GM18868 (cell line): ENCODE results near the gene VPS11.
"Not testable (repeated sequence)": the region's sequence is repeated elsewhere in the genome, so short reads cannot be mapped to it uniquely, and the experiment has no call there.

Experiments
- ATAC-seq: cut with Tn5 transposase; IDR thresholded peaks from one replicate; pipeline ENCODE4 v1.9.1; 2021; ENCODE audit warnings: mild to moderate bottlenecking, moderate library complexity; ENCODE audit not compliant: unreplicated experiment

The VPS11 gene

GRCh38 chr11:119100994-119101758, 33.6 kb downstream of the VPS11 start:
- peak; percentile 12 for ATAC-seq

- peak; percentile 79 for ATAC-seq
These were observed 34.3 kb downstream of the VPS11 start, which contains the start of gene DPAGT1 for GRCh38 chr11:119101759-119102423. Gene DPAGT1, minus strand, starts transcription at chr11:119101853. Its CDS starts 198 bp downstream, at chr11:119101655.

GRCh38 chr11:119103161-119103664, 35.6 kb downstream of the VPS11 start:
- not testable (repeated sequence) for ATAC-seq

GRCh38 chr11:119103793-119104192, 36.2 kb downstream of the VPS11 start:
- ATAC-seq = no peak

GRCh38 chr11:119106564-119107537, 39.2 kb downstream of the VPS11 start, which contains the start of gene C2CD2L:
Gene C2CD2L, plus strand, starts transcription at chr11:119107344. Its CDS starts 398 bp downstream, at chr11:119107742.
- ATAC-seq = peak; percentile 80

- peak; percentile 14 for ATAC-seq
These were observed 40.0 kb downstream of the VPS11 start for GRCh38 chr11:119107538-119108145.

GRCh38 chr11:119108146-119108856, 40.7 kb downstream of the VPS11 start:
- no peak for ATAC-seq

- no peak for ATAC-seq
These were observed 41.2 kb downstream of the VPS11 start for GRCh38 chr11:119108857-119109221.

- ATAC-seq = no peak
These were observed 42.2 kb downstream of the VPS11 start for GRCh38 chr11:119109843-119110242.

- ATAC-seq = no peak
These were observed 42.8 kb downstream of the VPS11 start for GRCh38 chr11:119110439-119110838.

- no peak for ATAC-seq
These were observed 43.8 kb downstream of the VPS11 start for GRCh38 chr11:119111361-119111925.

- no peak for ATAC-seq
These were observed 44.8 kb downstream of the VPS11 start for GRCh38 chr11:119112314-119113020.

- no peak for ATAC-seq
These were observed 46.1 kb downstream of the VPS11 start for GRCh38 chr11:119113716-119114115.

- ATAC-seq = no peak
These were observed 46.7 kb downstream of the VPS11 start for GRCh38 chr11:119114351-119114750.

GRCh38 chr11:119115484-119116234, 48.0 kb downstream of the VPS11 start:
- ATAC-seq = no peak

- ATAC-seq = no peak
These were observed 48.6 kb downstream of the VPS11 start for GRCh38 chr11:119116235-119116594.

GRCh38 chr11:119116601-119117000, 49.0 kb downstream of the VPS11 start:
- no peak for ATAC-seq
